HEK293 (cell line): ENCODE results near the gene PRR14L.

Experiments used
- AEBP2 ChIP-seq: fragments of 450-650 bp; formaldehyde crosslinking; IDR thresholded peaks from 2 replicates; pipeline ENCODE4 v1.5.1; 2016; ENCODE audit warnings: missing biosample characterization, missing genetic modification characterization, borderline replicate concordance
- CTCF ChIP-seq: fragments of 450-650 bp; formaldehyde crosslinking; IDR thresholded peaks from 2 replicates; pipeline ENCODE4 v1.5.1; 2016; ENCODE audit warnings: missing biosample characterization, missing genetic modification characterization
- SALL2 ChIP-seq: fragments of 450-650 bp; formaldehyde crosslinking; IDR thresholded peaks from 2 replicates; pipeline ENCODE4 v1.5.0; 2017; ENCODE audit warnings: missing biosample characterization, mild to moderate bottlenecking, missing genetic modification characterization, borderline replicate concordance
- TCF7L2 ChIP-seq: IDR thresholded peaks from 2 replicates; pipeline ENCODE4 v1.6.1; 2011; ENCODE audit warnings: low read depth, mild to moderate bottlenecking, inconsistent platforms, low read length, moderate library complexity, borderline replicate concordance
- ZBTB7A ChIP-seq: fragments of 450-650 bp; formaldehyde crosslinking; IDR thresholded peaks from 2 replicates; pipeline ENCODE4 v1.5.1; 2016; ENCODE audit warnings: low read depth, missing biosample characterization, missing genetic modification characterization
- ZNF311 ChIP-seq: fragments of 450-650 bp; formaldehyde crosslinking; IDR thresholded peaks from 2 replicates; pipeline ENCODE4 v1.5.1; 2017; ENCODE audit warnings: missing biosample characterization, missing genetic modification characterization, borderline replicate concordance
- ZNF518A ChIP-seq: fragments of 450-650 bp; formaldehyde crosslinking; conservative IDR thresholded peaks from 2 replicates; pipeline ENCODE4 v1.5.1; 2016; ENCODE audit warnings: low read depth, missing biosample characterization, missing genetic modification characterization
- ZNF530 ChIP-seq: fragments of 450-650 bp; formaldehyde crosslinking; IDR thresholded peaks from 2 replicates; pipeline ENCODE4 v1.5.1; 2016; ENCODE audit warnings: low read depth, missing biosample characterization, missing genetic modification characterization

- TF ChIP-seq CTCF (tag by site-specific recombination) (no peak), ZBTB7A (tag by site-specific recombination) (no peak), ZNF530 (tag by site-specific recombination) (no peak), SALL2 (tag by site-specific recombination) (no peak), AEBP2 (no peak), ZNF311 (tag by site-specific recombination) (no peak), TCF7L2 (no peak), ZNF518A (tag by site-specific recombination) (no peak)
Observed at GRCh38 chr22:31738566-31738965, 11.4 kb downstream of the PRR14L start.
